Measurements from ENCODE around the gene SIPA1. TPM values are rescaled to one million over a fixed set of nuclear protein-coding genes. Genes with fewer than 3 reads are reported as not detected.

SIPA1 gene
- total RNA-seq, 1 experiment from 2014 or later: 11.3 TPM

Other genes with a start within 250 kb of the SIPA1 start
- gene NEAT1, start 215.3 kb upstream of the SIPA1 start, total RNA-seq (2014; rRNA removed; shearing (Covaris generic)): 2.9 and 3.4 TPM in 2 replicates
- 168 and 177 TPM in 2 replicates for gene MALAT1, start 139.1 kb upstream of the SIPA1 start, total RNA-seq (2014; rRNA removed; shearing (Covaris generic))
- gene SCYL1, start 113.0 kb upstream of the SIPA1 start, total RNA-seq (2014; rRNA removed; shearing (Covaris generic)): 34.5 and 38.6 TPM in 2 replicates
- gene LTBP3, start 79.7 kb upstream of the SIPA1 start, total RNA-seq (2014; rRNA removed; shearing (Covaris generic)): 4.2 and 6.3 TPM in 2 replicates
- gene ZNRD2, start 67.6 kb upstream of the SIPA1 start, total RNA-seq (2014; rRNA removed; shearing (Covaris generic)): 73.8 and 80.1 TPM in 2 replicates
- gene FAM89B, start 65.6 kb upstream of the SIPA1 start, total RNA-seq (2014; rRNA removed; shearing (Covaris generic)): 27.5 and 43.1 TPM in 2 replicates
- 27.9 and 40.0 TPM in 2 replicates for gene EHBP1L1, start 62.0 kb upstream of the SIPA1 start, total RNA-seq (2014; rRNA removed; shearing (Covaris generic))
- not detected in 2 replicates for gene KCNK7, start 42.3 kb upstream of the SIPA1 start, total RNA-seq (2014; rRNA removed; shearing (Covaris generic))
- 7.4 and 9.1 TPM in 2 replicates for gene MAP3K11, start 23.9 kb upstream of the SIPA1 start, total RNA-seq (2014; rRNA removed; shearing (Covaris generic))
- gene PCNX3, start 22.3 kb upstream of the SIPA1 start, total RNA-seq (2014; rRNA removed; shearing (Covaris generic)): 11.7 TPM in 2 replicates
- 26.3 and 48.1 TPM in 2 replicates for gene RELA, start 24.8 kb downstream of the SIPA1 start, total RNA-seq (2014; rRNA removed; shearing (Covaris generic))
- gene KAT5, start 74.2 kb downstream of the SIPA1 start, total RNA-seq (2014; rRNA removed; shearing (Covaris generic)): 39.1 and 45.1 TPM in 2 replicates
- 24.2 and 36.1 TPM in 2 replicates for gene RNASEH2C, start 82.7 kb downstream of the SIPA1 start, total RNA-seq (2014; rRNA removed; shearing (Covaris generic))
- gene AP5B1, start 142.9 kb downstream of the SIPA1 start, total RNA-seq (2014; rRNA removed; shearing (Covaris generic)): 4.6 and 6.1 TPM in 2 replicates
- gene OVOL1, start 149.0 kb downstream of the SIPA1 start, total RNA-seq (2014; rRNA removed; shearing (Covaris generic)): not detected in 2 replicates
- gene SNX32, start 195.9 kb downstream of the SIPA1 start, total RNA-seq (2014; rRNA removed; shearing (Covaris generic)): not detected in 2 replicates
- 1,250 and 1,621 TPM in 2 replicates for gene CFL1, start 220.1 kb downstream of the SIPA1 start, total RNA-seq (2014; rRNA removed; shearing (Covaris generic))
- 13.6 and 20.0 TPM in 2 replicates for gene MUS81, start 222.3 kb downstream of the SIPA1 start, total RNA-seq (2014; rRNA removed; shearing (Covaris generic))
- 0.33 and 3.9 TPM in 2 replicates for gene EFEMP2, start 234.7 kb downstream of the SIPA1 start, total RNA-seq (2014; rRNA removed; shearing (Covaris generic))
- gene CTSW, start 241.7 kb downstream of the SIPA1 start, total RNA-seq (2014; rRNA removed; shearing (Covaris generic)): not detected in 2 replicates